ENCODE measurements around the gene GNA12. TPM values are rescaled to one million over a fixed set of nuclear protein-coding genes. Genes with fewer than 3 reads are reported as not detected.
A peak's percentile ranks its signal among the peaks of the same experiment; 100 is the strongest.

Gene GNA12
- total RNA-seq, 6 experiments from 2014 or later, result 10.3 to 32.1 (median 14.1) TPM

- Histone ChIP-seq H3K36me3 (no peaks in the 10 kb centered on the region), H3K27ac (no peak overlapping the region), H3K4me1 (no peaks in the 10 kb centered on the region), H3K27me3 (no peaks in the 10 kb centered on the region), H3K9me3 (no peaks in the 10 kb centered on the region), H3K4me3 (no peak overlapping the region)
- TF ChIP-seq, protein P1, sequence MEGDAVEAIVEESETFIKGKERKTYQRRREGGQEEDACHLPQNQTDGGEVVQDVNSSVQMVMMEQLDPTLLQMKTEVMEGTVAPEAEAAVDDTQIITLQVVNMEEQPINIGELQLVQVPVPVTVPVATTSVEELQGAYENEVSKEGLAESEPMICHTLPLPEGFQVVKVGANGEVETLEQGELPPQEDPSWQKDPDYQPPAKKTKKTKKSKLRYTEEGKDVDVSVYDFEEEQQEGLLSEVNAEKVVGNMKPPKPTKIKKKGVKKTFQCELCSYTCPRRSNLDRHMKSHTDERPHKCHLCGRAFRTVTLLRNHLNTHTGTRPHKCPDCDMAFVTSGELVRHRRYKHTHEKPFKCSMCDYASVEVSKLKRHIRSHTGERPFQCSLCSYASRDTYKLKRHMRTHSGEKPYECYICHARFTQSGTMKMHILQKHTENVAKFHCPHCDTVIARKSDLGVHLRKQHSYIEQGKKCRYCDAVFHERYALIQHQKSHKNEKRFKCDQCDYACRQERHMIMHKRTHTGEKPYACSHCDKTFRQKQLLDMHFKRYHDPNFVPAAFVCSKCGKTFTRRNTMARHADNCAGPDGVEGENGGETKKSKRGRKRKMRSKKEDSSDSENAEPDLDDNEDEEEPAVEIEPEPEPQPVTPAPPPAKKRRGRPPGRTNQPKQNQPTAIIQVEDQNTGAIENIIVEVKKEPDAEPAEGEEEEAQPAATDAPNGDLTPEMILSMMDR (IDR thresholded peaks at IDR 0.05), result no peak
- TF ChIP-seq POLR2A (IDR thresholded peaks at IDR 0.05), result no peak
- ATAC-seq (no peak), DNase-seq (no peak)
- 88% methylated on average over 6 of the region's 6 CpGs for WGBS (ENCODE audit: insufficient coverage, low coverage, low lambda C conversion rate, missing lambda C conversion rate)
- intact Hi-C loops (cut with DNase I), result no loop called here
Measured at GRCh38 chr7:2849941-2850766, 6.0 kb upstream of the GNA12 start.

DNA sequence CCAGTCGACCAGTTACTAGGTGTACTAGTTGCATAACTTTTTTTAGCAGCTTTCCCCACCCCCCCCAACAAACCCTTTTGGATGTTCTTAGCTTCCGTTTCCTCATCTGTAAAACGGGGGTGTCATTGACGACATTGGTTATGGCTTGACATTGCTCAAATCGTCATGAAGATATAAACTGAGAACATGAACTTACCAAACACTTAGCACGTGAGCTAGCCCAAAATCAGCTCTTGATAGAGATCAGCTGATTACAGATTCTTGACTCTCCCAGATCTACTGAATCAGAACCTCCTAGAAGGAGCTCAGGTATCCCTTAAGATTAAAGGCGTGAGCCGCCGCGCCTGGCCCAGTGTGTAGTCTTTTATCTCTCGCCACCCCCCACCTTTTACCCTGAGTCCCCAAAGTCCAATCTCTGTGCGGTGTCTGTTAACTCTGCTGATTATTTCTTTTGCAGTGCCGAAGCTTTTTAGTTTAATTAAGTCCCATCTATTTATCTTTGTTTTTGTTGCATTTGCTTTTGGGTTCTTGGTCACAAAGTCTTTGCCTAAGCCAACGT is 1.0 kb upstream of the GNA12 start:
- intact Hi-C loops (cut with DNase I), result no loop called here
- Histone ChIP-seq H3K4me3 (peak overlapping the region in 1 of 3 donors; percentile 28), H3K27ac (no peak overlapping the region), H3K27me3 (no peaks in the 10 kb centered on the region), H3K36me3 (no peaks in the 10 kb centered on the region), H3K4me1 (peaks cover 0 to 9% (median 0%) of the 10 kb centered on the region in 4 donors), H3K9me3 (no peaks in the 10 kb centered on the region)
- no peak for ATAC-seq
- 75% methylated on average over 14 of the region's 14 CpGs for WGBS (ENCODE audit: insufficient coverage, low coverage, low lambda C conversion rate, missing lambda C conversion rate)
- TF ChIP-seq, protein P1 (IDR thresholded peaks at IDR 0.05), result no peak
- no peak for TF ChIP-seq POLR2A (IDR thresholded peaks at IDR 0.05)
- DNase-seq, result no peak

- H3K36me3 ChIP-seq, result no peaks in the 10 kb centered on the region
- no CpG with 5 or more reads among the region's 64 CpGs for WGBS (ENCODE audit: insufficient coverage, low coverage, low lambda C conversion rate, missing lambda C conversion rate)
- H3K9me3 ChIP-seq, result no peaks in the 10 kb centered on the region
- peak in 2 of 3 donors; percentile 53 to 62 for DNase-seq
- H3K4me3 ChIP-seq, result peak overlapping the region; percentile 55 to 67 (median 59)
- no peaks in the 10 kb centered on the region for H3K27me3 ChIP-seq
- peak in 1 of 4 donors; percentile 14 for ATAC-seq
- no peak overlapping the region for H3K27ac ChIP-seq
- intact Hi-C loops (cut with DNase I), result no loop called here
- TF ChIP-seq, protein P1 (IDR thresholded peaks at IDR 0.05), result no peak
- no peak for TF ChIP-seq POLR2A (IDR thresholded peaks at IDR 0.05)
- peaks cover 0 to 9% (median 0%) of the 10 kb centered on the region in 4 donors for H3K4me1 ChIP-seq
Measured at GRCh38 chr7:2843711-2844152, 376 bp downstream of the GNA12 start.

GRCh38 chr7:2843191-2843685 is 870 bp downstream of the GNA12 start:
- H3K4me1 ChIP-seq, result peaks cover 0 to 9% (median 0%) of the 10 kb centered on the region in 4 donors
- peak overlapping the region; percentile 55 to 67 (median 59) for H3K4me3 ChIP-seq
- intact Hi-C loops (cut with DNase I), result no loop called here
- ATAC-seq, result no peak
- WGBS (ENCODE audit: insufficient coverage, low coverage, low lambda C conversion rate, missing lambda C conversion rate), result 19% methylated on average over 4 of the region's 15 CpGs
- no peaks in the 10 kb centered on the region for H3K36me3 ChIP-seq
- no peaks in the 10 kb centered on the region for H3K27me3 ChIP-seq
- no peak for DNase-seq
- no peaks in the 10 kb centered on the region for H3K9me3 ChIP-seq
- no peak overlapping the region for H3K27ac ChIP-seq
- TF ChIP-seq, protein P1 (IDR thresholded peaks at IDR 0.05), result no peak
- no peak for TF ChIP-seq POLR2A (IDR thresholded peaks at IDR 0.05)

Data from right lobe of liver (tissue), 6 donors.